K562 treated with DMSO at 1 percent for 4 hours (cell line): Measurements from ENCODE around the gene GCG. TPM values are rescaled to one million over a fixed set of nuclear protein-coding genes. Genes with fewer than 3 reads are reported as not detected.

Experiments used
- total RNA-seq: library from RNA; unstranded; fragments of 300-600 nt; gene quantifications from 2 replicates; pipeline ENCODE4 v1.2.3, GENCODE V29; 2022; ENCODE audit not compliant: insufficient read depth

The GCG gene
- not detected in 2 replicates for total RNA-seq

GRCh38 chr2:162152147-162152546, at the start of gene GCG:
GCG (minus strand) TSS chr2:162152247; CDS start chr2:162149178, 3,069 bp downstream.

Other genes with a start within 250 kb of the GCG start
- not detected in 2 replicates for gene DPP4, start 78.0 kb downstream of the GCG start, total RNA-seq
- gene FAP, start 91.2 kb upstream of the GCG start, total RNA-seq, result not detected in 2 replicates
- gene IFIH1, start 166.4 kb upstream of the GCG start, total RNA-seq, result 4.2 and 5.0 TPM in 2 replicates
- 1.1 and 1.4 TPM in 2 replicates for gene GCA, start 191.9 kb upstream of the GCG start, total RNA-seq